SK-N-SH (cell line): Measurements from ENCODE around the gene ROPN1L. TPM values are rescaled to one million over a fixed set of nuclear protein-coding genes. Genes with fewer than 3 reads are reported as not detected.

Experiments used
- CTCF ChIA-PET: fragments of 300-600, 350-600 bp; formaldehyde crosslinking; extraction: SDS; loops from one replicate; lab custom pipeline; 2021; lab: Yijun Ruan, JAX
- POLR2A ChIA-PET: fragments of 350-600 bp; sonication (Branson Sonifier 250); formaldehyde crosslinking; extraction: SDS; loops from one replicate; lab custom pipeline; 2020; ENCODE audit warnings: antibody characterized with exemption, inconsistent platforms; lab: Yijun Ruan, JAX
- DNase-seq: peaks from one replicate; pipeline ENCODE4 v3.0.0; 2012
- H2AFZ ChIP-seq: fragments of 200-600 bp; sonication (generic); 2 replicates; pipeline ENCODE4 v1.8.1; 2016; ENCODE audit warnings: antibody characterized with exemption, mild to moderate bottlenecking, low read depth
- H3F3A ChIP-seq: fragments of 200-600 bp; sonication (generic); replicated peaks from 2 replicates; pipeline ENCODE3; 2016; ENCODE audit warnings: antibody characterized with exemption, mild to moderate bottlenecking; ENCODE audit not compliant: insufficient read depth
- H3K27ac ChIP-seq, 2 experiments: fragments of 200-500 bp in 1 of 2; fragments of 200-600 bp in 1 of 2; sonication (Bioruptor generic) in 1 of 2; sonication (generic), shearing (Covaris generic) in 1 of 2; 2 replicates each; pipeline versions ENCODE4 v1.5.1 to v1.6.1; 2014 to 2016; ENCODE audit warnings: low read depth in 2 of 2, inconsistent platforms in 1 of 2, low read length in 1 of 2, mild to moderate bottlenecking in 1 of 2, mixed read lengths in 1 of 2
- H3K27me3 ChIP-seq: fragments of 200-600 bp; sonication (generic), shearing (Covaris generic); 2 replicates; pipeline ENCODE4 v1.6.1; 2016; ENCODE audit warnings: mixed run types; ENCODE audit not compliant: insufficient read depth
- H3K36me3 ChIP-seq, 2 experiments: fragments of 200-500 bp in 1 of 2; fragments of 200-600 bp in 1 of 2; sonication (Bioruptor generic) in 1 of 2; sonication (generic) in 1 of 2; replicated peaks in 1 of 2; 2 replicates each; pipeline versions ENCODE3 to v1.5.1; 2014 to 2016; ENCODE audit warnings: low read length in 1 of 2, mild to moderate bottlenecking in 1 of 2; ENCODE audit not compliant: insufficient read depth in 2 of 2, control insufficient read depth in 1 of 2
- H3K4me1 ChIP-seq, 2 experiments: fragments of 200-500 bp in 1 of 2; fragments of 200-600 bp in 1 of 2; sonication (Bioruptor generic) in 1 of 2; sonication (generic), shearing (Covaris generic) in 1 of 2; 2 replicates each; pipeline versions ENCODE4 v1.5.1 to v1.6.1; 2014 to 2016; ENCODE audit warnings: low read depth in 1 of 2, low read length in 1 of 2, mixed run types in 1 of 2; ENCODE audit not compliant: insufficient read depth in 2 of 2, control insufficient read depth in 1 of 2
- H3K4me2 ChIP-seq: fragments of 200-600 bp; sonication (generic), shearing (Covaris generic); 2 replicates; pipeline ENCODE4 v1.6.1; 2017; ENCODE audit warnings: mixed run types
- H3K4me3 ChIP-seq, 2 experiments: fragments of 200-500 bp in 1 of 2; fragments of 200-600 bp in 1 of 2; sonication (Bioruptor generic) in 1 of 2; sonication (generic), shearing (Covaris generic) in 1 of 2; 2 replicates each; pipeline versions ENCODE4 v1.5.1 to v1.8.1; 2014 to 2016; ENCODE audit warnings: low read depth in 2 of 2, inconsistent platforms in 1 of 2, low read length in 1 of 2, mild to moderate bottlenecking in 1 of 2, mixed read lengths in 1 of 2, moderate library complexity in 1 of 2
- H3K79me2 ChIP-seq: fragments of 200-600 bp; sonication (generic); 2 replicates; pipeline ENCODE4 v1.8.1; 2017; ENCODE audit warnings: mild to moderate bottlenecking; ENCODE audit not compliant: insufficient read depth
- H3K9ac ChIP-seq: fragments of 200-600 bp; sonication (generic); 2 replicates; pipeline ENCODE4 v1.6.1; 2017; ENCODE audit warnings: mixed run types
- H3K9me2 ChIP-seq: fragments of 200-600 bp; sonication (generic); 2 replicates; pipeline ENCODE4 v1.6.1; 2017; ENCODE audit warnings: mixed run types
- H3K9me3 ChIP-seq: fragments of 200-600 bp; sonication (generic); 2 replicates; pipeline ENCODE4 v1.6.1; 2017; ENCODE audit warnings: mixed run types, mild to moderate bottlenecking, moderate library complexity
- H4K20me1 ChIP-seq: fragments of 200-600 bp; sonication (generic); 2 replicates; pipeline ENCODE4 v1.6.1; 2017; ENCODE audit warnings: mild to moderate bottlenecking, mixed run types; ENCODE audit not compliant: insufficient read depth
- EZH2phosphoT487 ChIP-seq: fragments of 200-600 bp; sonication (generic); IDR thresholded peaks from 2 replicates; pipeline ENCODE4 v1.6.1; 2017; ENCODE audit warnings: low read depth, mixed run types, mild to moderate bottlenecking, antibody characterized with exemption, moderate library complexity, borderline replicate concordance
- FOXM1 ChIP-seq: IDR thresholded peaks from 2 replicates; pipeline ENCODE4 v1.4.0; 2012; ENCODE audit warnings: low read depth, mild to moderate bottlenecking
- GATA2 ChIP-seq: sonication (generic); formaldehyde crosslinking; IDR thresholded peaks from 2 replicates; pipeline ENCODE4 v1.5.0; 2020; ENCODE audit warnings: mild to moderate bottlenecking, missing genetic modification reagents
- JUND ChIP-seq: IDR thresholded peaks from 2 replicates; pipeline ENCODE4 v1.4.0; 2012
- MXI1 ChIP-seq: IDR thresholded peaks from 2 replicates; pipeline ENCODE4 v1.6.1; 2012; ENCODE audit warnings: mild to moderate bottlenecking, low read depth, low read length, improper control_type of control experiment
- NFIC ChIP-seq: IDR thresholded peaks from 2 replicates; pipeline ENCODE4 v1.4.0; 2012; ENCODE audit warnings: borderline replicate concordance
- NRF1 ChIP-seq: IDR thresholded peaks from 2 replicates; pipeline ENCODE4 v1.6.1; 2012; ENCODE audit warnings: low read depth, mild to moderate bottlenecking, low read length
- POLR2AphosphoS5 ChIP-seq: IDR thresholded peaks from 2 replicates; pipeline ENCODE4 v1.6.1; 2012; ENCODE audit warnings: low read depth, low read length
- RAD21 ChIP-seq: IDR thresholded peaks from 2 replicates; pipeline ENCODE4 v1.6.1; 2012; ENCODE audit warnings: mild to moderate bottlenecking, low read length
- REST ChIP-seq: IDR thresholded peaks from 2 replicates; pipeline ENCODE4 v1.6.1; 2012; ENCODE audit warnings: mild to moderate bottlenecking, low read depth, low read length, moderate library complexity
- RFX5 ChIP-seq: IDR thresholded peaks from 2 replicates; pipeline ENCODE4 v1.6.1; 2012; ENCODE audit warnings: mild to moderate bottlenecking, improper control_type of control experiment, low read length
- RXRA ChIP-seq: IDR thresholded peaks from 2 replicates; pipeline ENCODE4 v1.4.0; 2012; ENCODE audit warnings: low read depth, mild to moderate bottlenecking, borderline replicate concordance
- SIN3A ChIP-seq: IDR thresholded peaks from 2 replicates; pipeline ENCODE4 v1.6.1; 2012; ENCODE audit warnings: low read depth, mild to moderate bottlenecking, low read length, moderate library complexity, borderline replicate concordance
- SMC3 ChIP-seq: IDR thresholded peaks from 2 replicates; pipeline ENCODE4 v1.6.1; 2012; ENCODE audit warnings: low read depth, low read length, improper control_type of control experiment
- TAF1 ChIP-seq: IDR thresholded peaks from 2 replicates; pipeline ENCODE4 v1.6.1; 2012; ENCODE audit warnings: low read depth, mild to moderate bottlenecking, low read length, moderate library complexity, borderline replicate concordance
- TCF12 ChIP-seq: IDR thresholded peaks from 2 replicates; pipeline ENCODE4 v1.4.0; 2012
- WGBS: methylation state at CpG from one replicate; pipeline ENCODE4 v1.1.6; 2017; ENCODE audit warnings: low lambda C conversion rate; 5-methylcytosine and 5-hydroxymethylcytosine counted together
- polyA plus RNA-seq, 3 experiments: library from polyadenylated mRNA; depleted of rRNA; stranded (reverse); fragments of >200 nt; gene quantifications; 2 replicates each; pipeline ENCODE4 v1.2.3, GENCODE V29; 2012
- TF ChIP-seq, protein P1 (sequence below): fragments of 200-600 bp; sonication (generic); IDR thresholded peaks from 2 replicates; pipeline ENCODE4 v1.6.1; 2017; ENCODE audit warnings: antibody characterized with exemption, mild to moderate bottlenecking, moderate library complexity
- TF ChIP-seq, protein P2 (sequence below): IDR thresholded peaks from 2 replicates; pipeline ENCODE4 v1.4.0; 2012; ENCODE audit warnings: low read depth, borderline replicate concordance

The ROPN1L gene
- polyA plus RNA-seq, 1 of the 3 experiments (the other 2 are of a cell fraction) = 0.31 TPM

- no peak for TF ChIP-seq RXRA
- no peak for TF ChIP-seq NFIC
- no peak for TF ChIP-seq RFX5
- no peak for TF ChIP-seq TCF12
- no peak for TF ChIP-seq POLR2AphosphoS5
- TF ChIP-seq, protein P1, sequence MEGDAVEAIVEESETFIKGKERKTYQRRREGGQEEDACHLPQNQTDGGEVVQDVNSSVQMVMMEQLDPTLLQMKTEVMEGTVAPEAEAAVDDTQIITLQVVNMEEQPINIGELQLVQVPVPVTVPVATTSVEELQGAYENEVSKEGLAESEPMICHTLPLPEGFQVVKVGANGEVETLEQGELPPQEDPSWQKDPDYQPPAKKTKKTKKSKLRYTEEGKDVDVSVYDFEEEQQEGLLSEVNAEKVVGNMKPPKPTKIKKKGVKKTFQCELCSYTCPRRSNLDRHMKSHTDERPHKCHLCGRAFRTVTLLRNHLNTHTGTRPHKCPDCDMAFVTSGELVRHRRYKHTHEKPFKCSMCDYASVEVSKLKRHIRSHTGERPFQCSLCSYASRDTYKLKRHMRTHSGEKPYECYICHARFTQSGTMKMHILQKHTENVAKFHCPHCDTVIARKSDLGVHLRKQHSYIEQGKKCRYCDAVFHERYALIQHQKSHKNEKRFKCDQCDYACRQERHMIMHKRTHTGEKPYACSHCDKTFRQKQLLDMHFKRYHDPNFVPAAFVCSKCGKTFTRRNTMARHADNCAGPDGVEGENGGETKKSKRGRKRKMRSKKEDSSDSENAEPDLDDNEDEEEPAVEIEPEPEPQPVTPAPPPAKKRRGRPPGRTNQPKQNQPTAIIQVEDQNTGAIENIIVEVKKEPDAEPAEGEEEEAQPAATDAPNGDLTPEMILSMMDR = no peak
- Histone ChIP-seq H3K4me3 (no peak overlapping the region), H4K20me1 (no peaks in the 10 kb centered on the region), H2AFZ (no peak overlapping the region), H3K4me2 (no peak overlapping the region), H3F3A (no peaks in the 10 kb centered on the region), H3K36me3 (no peaks in the 10 kb centered on the region), H3K27me3 (no peaks in the 10 kb centered on the region), H3K79me2 (no peaks in the 10 kb centered on the region), H3K4me1 (peaks cover 2 to 11% of the 10 kb centered on the region in 2 experiments; a peak in 2 of 4 replicates), H3K27ac (no peak overlapping the region), H3K9me2 (no peaks in the 10 kb centered on the region), H3K9ac (no peak overlapping the region), H3K9me3 (no peaks in the 10 kb centered on the region)
- 76% methylated on average over 8 of the region's 8 CpGs for WGBS
- ChIA-PET CTCF (interaction anchor here (0.7 to 1.5 kb wide), 4 partner anchors 8 to 158 kb away, joined by 3 read pairs; no protein-coding TSS in a partner anchor), POLR2A (no interaction called here)
- no peak for DNase-seq
Observed at GRCh38 chr5:10469253-10470050, 27.8 kb downstream of the ROPN1L start.

- WGBS = 79% methylated on average over 8 of the region's 10 CpGs
Observed at GRCh38 chr5:10470669-10471068, 29.0 kb downstream of the ROPN1L start.

More at GRCh38 chr5:10470669-10471068, 29.0 kb downstream of the ROPN1L start:
- POLR2A ChIA-PET = no interaction called here
- Histone ChIP-seq H3K9me2 (no peaks in the 10 kb centered on the region), H4K20me1 (no peaks in the 10 kb centered on the region), H3K9me3 (no peaks in the 10 kb centered on the region), H3K27me3 (no peaks in the 10 kb centered on the region), H3K79me2 (no peaks in the 10 kb centered on the region), H3K4me3 (no peak overlapping the region), H3K4me2 (no peak overlapping the region), H2AFZ (no peak overlapping the region), H3K4me1 (peaks cover 3 to 11% of the 10 kb centered on the region in 2 experiments; a peak in 2 of 4 replicates), H3F3A (no peaks in the 10 kb centered on the region), H3K36me3 (no peaks in the 10 kb centered on the region), H3K27ac (no peak overlapping the region), H3K9ac (no peak overlapping the region)
- TF ChIP-seq NFIC (no peak), NRF1 (no peak), FOXM1 (no peak), SIN3A (no peak), REST (no peak), RXRA (no peak), SMC3 (no peak), TAF1 (no peak), RAD21 (no peak), RFX5 (no peak), JUND (no peak), GATA2 (no peak), MXI1 (no peak), EZH2phosphoT487 (no peak)
- TF ChIP-seq, protein P1 = no peak
- TF ChIP-seq, protein P2, sequence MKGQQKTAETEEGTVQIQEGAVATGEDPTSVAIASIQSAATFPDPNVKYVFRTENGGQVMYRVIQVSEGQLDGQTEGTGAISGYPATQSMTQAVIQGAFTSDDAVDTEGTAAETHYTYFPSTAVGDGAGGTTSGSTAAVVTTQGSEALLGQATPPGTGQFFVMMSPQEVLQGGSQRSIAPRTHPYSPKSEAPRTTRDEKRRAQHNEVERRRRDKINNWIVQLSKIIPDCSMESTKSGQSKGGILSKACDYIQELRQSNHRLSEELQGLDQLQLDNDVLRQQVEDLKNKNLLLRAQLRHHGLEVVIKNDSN = no peak
- DNase-seq = no peak
- CTCF ChIA-PET = no interaction called here
